IMR-90 (cell line): ENCODE data around the gene WNT7A. TPM values are rescaled to one million over a fixed set of nuclear protein-coding genes. Genes with fewer than 3 reads are reported as not detected.
A peak's percentile ranks its signal among the peaks of the same experiment; 100 is the strongest.

Experiments
- ATAC-seq: fragments of 200-7000 bp; cut with Tn5 transposase; 2 replicates; pipeline ENCODE4 v1.9.1; 2020; ENCODE audit warnings: low read depth, mild to moderate bottlenecking, moderate library complexity
- BruUV-seq: library from RNA; stranded (reverse); fragments of 400-500 nt; replicated peaks from 2 replicates; lab custom pipeline; 2021; lab: Mats Ljungman, UMichigan
- CTCF ChIA-PET: fragments of 300-600 bp; formaldehyde crosslinking; extraction: SDS; loops from one replicate; lab custom pipeline; 2021; ENCODE audit warnings: antibody characterized with exemption; lab: Yijun Ruan, JAX
- POLR2A ChIA-PET: fragments of 300-600 bp; sonication (Branson Sonifier 250); formaldehyde crosslinking; loops from one replicate; lab custom pipeline; 2022; ENCODE audit warnings: antibody characterized with exemption; ENCODE audit not compliant: unreplicated experiment; lab: Charles Lee
- DNase-seq: peaks from one replicate; pipeline ENCODE4 v3.0.0; 2013
- H2AFZ ChIP-seq: replicated peaks from 2 replicates; pipeline ENCODE3; 2013; ENCODE audit warnings: low read length, mild to moderate bottlenecking; ENCODE audit not compliant: poor library complexity
- H2AK5ac ChIP-seq: 2 replicates; pipeline ENCODE4 v1.6.1; 2013; ENCODE audit warnings: low read depth, low read length, inconsistent platforms
- H2AK9ac ChIP-seq: replicated peaks from 2 replicates; pipeline ENCODE3; 2013; ENCODE audit warnings: mild to moderate bottlenecking, low read depth, low read length, moderate library complexity; ENCODE audit not compliant: poor library complexity
- H2BK120ac ChIP-seq: 2 replicates; pipeline ENCODE4 v1.6.1; 2013; ENCODE audit warnings: low read depth, low read length, inconsistent platforms
- H2BK15ac ChIP-seq: 3 replicates; pipeline ENCODE4 v1.6.1; 2013; ENCODE audit warnings: low read depth, low read length, inconsistent platforms
- H2BK20ac ChIP-seq: 2 replicates; pipeline ENCODE4 v1.6.1; 2013; ENCODE audit warnings: low read depth, mild to moderate bottlenecking, inconsistent platforms, low read length, moderate library complexity
- H2BK5ac ChIP-seq: 2 replicates; pipeline ENCODE4 v1.6.1; 2013; ENCODE audit warnings: mild to moderate bottlenecking, low read depth, low read length, inconsistent platforms; ENCODE audit not compliant: poor library complexity, severe bottlenecking
- H3K14ac ChIP-seq: replicated peaks from 2 replicates; pipeline ENCODE4 v1.6.1; 2013; ENCODE audit warnings: low read depth, low read length, inconsistent platforms
- H3K18ac ChIP-seq: 2 replicates; pipeline ENCODE4 v1.6.1; 2013; ENCODE audit warnings: low read depth, low read length, control low read depth
- H3K23ac ChIP-seq: 2 replicates; pipeline ENCODE4 v1.6.1; 2013; ENCODE audit warnings: low read depth, low read length, inconsistent platforms
- H3K27ac ChIP-seq: 2 replicates; pipeline ENCODE4 v1.5.1; 2013; ENCODE audit warnings: mild to moderate bottlenecking, control low read depth, low read length; ENCODE audit not compliant: insufficient read depth
- H3K27me3 ChIP-seq: 2 replicates; pipeline ENCODE4 v1.6.1; 2013; ENCODE audit warnings: low read length; ENCODE audit not compliant: control insufficient read depth, insufficient read depth
- H3K36me3 ChIP-seq: 2 replicates; pipeline ENCODE4 v1.6.1; 2013; ENCODE audit warnings: low read length, mixed read lengths; ENCODE audit not compliant: control insufficient read depth, insufficient read depth
- H3K4ac ChIP-seq: 2 replicates; pipeline ENCODE4 v1.6.1; 2013; ENCODE audit warnings: low read depth, low read length, inconsistent platforms
- H3K4me1 ChIP-seq: 2 replicates; pipeline ENCODE4 v1.6.1; 2013; ENCODE audit warnings: low read length, mixed read lengths; ENCODE audit not compliant: control insufficient read depth, insufficient read depth
- H3K4me2 ChIP-seq: 2 replicates; pipeline ENCODE4 v1.6.1; 2013; ENCODE audit warnings: low read depth, mild to moderate bottlenecking, control low read depth, low read length, moderate library complexity
- H3K4me3 ChIP-seq: 2 replicates; pipeline ENCODE4 v1.5.1; 2013; ENCODE audit warnings: low read depth, mild to moderate bottlenecking, control low read depth, low read length, moderate library complexity; ENCODE audit not compliant: insufficient read depth
- H3K56ac ChIP-seq: 2 replicates; pipeline ENCODE4 v1.6.1; 2013; ENCODE audit warnings: low read length, inconsistent platforms; ENCODE audit not compliant: insufficient read depth; ENCODE audit errors: extremely low read depth
- H3K79me1 ChIP-seq, 2 experiments: 2 replicates each; pipeline ENCODE4 v1.6.1; 2013; ENCODE audit warnings: low read length in 2 of 2, inconsistent platforms in 1 of 2, low read depth in 1 of 2
- H3K9ac ChIP-seq: 2 replicates; pipeline ENCODE4 v1.6.1; 2013; ENCODE audit warnings: low read depth, low read length, control low read depth
- H3K9me1 ChIP-seq: 2 replicates; pipeline ENCODE4 v1.6.1; 2013; ENCODE audit warnings: low read length, inconsistent platforms; ENCODE audit not compliant: insufficient read depth
- H3K9me3 ChIP-seq: 2 replicates; pipeline ENCODE4 v1.6.1; 2013; ENCODE audit warnings: low read length; ENCODE audit not compliant: control insufficient read depth, insufficient read depth
- H4K20me1 ChIP-seq: 2 replicates; pipeline ENCODE4 v1.6.1; 2013; ENCODE audit warnings: low read length, inconsistent platforms; ENCODE audit not compliant: insufficient read depth
- H4K5ac ChIP-seq: 2 replicates; pipeline ENCODE4 v1.6.1; 2013; ENCODE audit warnings: mild to moderate bottlenecking, low read depth, low read length, control low read depth
- H4K8ac ChIP-seq, 2 experiments: 2 replicates each; pipeline ENCODE4 v1.6.1; 2013; ENCODE audit warnings: low read depth in 2 of 2, low read length in 2 of 2, control low read depth in 1 of 2, inconsistent platforms in 1 of 2
- H4K91ac ChIP-seq: 2 replicates; pipeline ENCODE4 v1.6.1; 2013; ENCODE audit warnings: low read depth, low read length, inconsistent platforms; ENCODE audit not compliant: insufficient read depth
- CEBPB ChIP-seq: IDR thresholded peaks from 2 replicates; pipeline ENCODE4 v1.6.1; 2012; ENCODE audit warnings: low read depth, low read length, improper control_type of control experiment
- FOS ChIP-seq: fragments of 150-350 bp; IDR thresholded peaks from 2 replicates; pipeline ENCODE4 v1.6.1; 2016; ENCODE audit warnings: low read depth, low read length
- WGBS, 2 experiments: methylation state at CpG; one replicate each; pipeline versions ENCODE4 v1.1.5 to v1.1.7; 2013; ENCODE audit warnings: missing lambda C conversion rate in 2 of 2; ENCODE audit not compliant: insufficient read length in 1 of 2; ENCODE audit errors: extremely low coverage in 2 of 2; 5-methylcytosine and 5-hydroxymethylcytosine counted together
- dilution Hi-C: fragments of 300-500 bp; cut with HindIII; formaldehyde crosslinking; loops from one replicate; pipeline ENCODE4 v1.14.3; 2018; ENCODE audit warnings: low sequenced_read_pairs; ENCODE audit not compliant: unreplicated experiment
- in situ Hi-C: fragments of 300-500 bp; cut with MboI; formaldehyde crosslinking; loops from 3 replicates; pipeline ENCODE4 v1.14.3; 2019; ENCODE audit warnings: low sequenced_read_pairs, inconsistent platforms, mixed read lengths
- intact Hi-C: fragments of 100-400 bp; cut with micrococcal nuclease; formaldehyde crosslinking; loops from 2 replicates; pipeline ENCODE4 v1.10.0; 2022
- polyA plus RNA-seq, 3 experiments: library from polyadenylated mRNA; depleted of rRNA; stranded (reverse); fragments of >200 nt; gene quantifications; 2 replicates each; pipeline ENCODE4 v1.2.3, GENCODE V29; 2012; ENCODE audit warnings: low replicate concordance in 1 of 3
- total RNA-seq: library from RNA; depleted of rRNA; stranded (reverse); fragments of >200 nt; gene quantifications from 2 replicates; pipeline ENCODE4 v1.2.3, GENCODE V29; 2012

WNT7A gene
- total and polyA plus RNA-seq, 2 of the 4 experiments (the other 2 are of a cell fraction): not detected

GRCh38 chr3:13782501-13782900 lies 97.4 kb downstream of the WNT7A start:
- no peak for TF ChIP-seq CEBPB
- no peak for TF ChIP-seq FOS
- H3K9ac ChIP-seq: no peak overlapping the region
- POLR2A ChIA-PET: no interaction called here
- no peak overlapping the region for H4K5ac ChIP-seq
- H4K8ac ChIP-seq: no peak overlapping the region
- no peak overlapping the region for H2BK15ac ChIP-seq
- no peaks in the 10 kb centered on the region for H3K9me1 ChIP-seq
- no peak overlapping the region for H3K4ac ChIP-seq
- no peak overlapping the region for H3K27ac ChIP-seq
- no peaks in the 10 kb centered on the region for H3K27me3 ChIP-seq
- no peaks in the 10 kb centered on the region for H3K36me3 ChIP-seq
- DNase-seq (no peak), ATAC-seq (no peak)
- no peak overlapping the region for H2AK5ac ChIP-seq
- H3K4me3 ChIP-seq: no peak overlapping the region
- H2BK5ac ChIP-seq: no peak overlapping the region
- intact Hi-C loops (no loop called here), dilution Hi-C loops (no loop called here), in situ Hi-C loops (no loop called here)
- no peak overlapping the region for H3K56ac ChIP-seq
- no peaks in the 10 kb centered on the region; the same call in none of the 2 replicates for H3K9me3 ChIP-seq
- no peak overlapping the region for H3K14ac ChIP-seq
- H3K4me2 ChIP-seq: no peak overlapping the region
- H2AK9ac ChIP-seq: no peak overlapping the region
- no peaks in the 10 kb centered on the region for H4K20me1 ChIP-seq
- H3K23ac ChIP-seq: no peak overlapping the region
- H3K79me1 ChIP-seq: no peaks in the 10 kb centered on the region
- H3K4me1 ChIP-seq: no peaks in the 10 kb centered on the region
- H2BK120ac ChIP-seq: no peak overlapping the region
- no peak overlapping the region for H2BK20ac ChIP-seq
- CTCF ChIA-PET: no interaction called here
- 25% methylated on average over 5 of the region's 11 CpGs; no CpG with 5 or more reads in 1 of the 2 experiments for WGBS, 2 experiments
- H4K91ac ChIP-seq: no peak overlapping the region
- no peak overlapping the region for H3K18ac ChIP-seq
- BruUV-seq: no TSS peak
- peak overlapping the region; percentile 15 for H2AFZ ChIP-seq
